Esophagus (tissue), 2 donors: ENCODE data around the gene FKBP10. TPM values are rescaled to one million over a fixed set of nuclear protein-coding genes. Genes with fewer than 3 reads are reported as not detected.

Source experiments
- H3K27ac ChIP-seq, 2 donors: one replicate each; pipeline ENCODE4 v1.5.1; 2013; ENCODE audit warnings: low read depth in 2 of 2, mild to moderate bottlenecking in 2 of 2, inconsistent platforms in 1 of 2, low read length in 1 of 2, moderate library complexity in 1 of 2
- H3K27me3 ChIP-seq, 2 donors: one replicate each; pipeline ENCODE4 v1.6.1; 2013; ENCODE audit warnings: low read length in 2 of 2, control low read depth in 1 of 2, mild to moderate bottlenecking in 1 of 2; ENCODE audit not compliant: insufficient read depth in 2 of 2, control insufficient read depth in 1 of 2
- H3K36me3 ChIP-seq, 2 donors: one replicate each; pipeline ENCODE4 v1.6.1; 2013; ENCODE audit warnings: low read length in 1 of 2; ENCODE audit not compliant: control insufficient read depth in 2 of 2, insufficient read depth in 2 of 2
- H3K4me1 ChIP-seq, 2 donors: one replicate each; pipeline ENCODE4 v1.6.1; 2013; ENCODE audit warnings: low read length in 1 of 2; ENCODE audit not compliant: control insufficient read depth in 2 of 2, insufficient read depth in 2 of 2
- H3K4me3 ChIP-seq, 2 donors: one replicate each; pipeline ENCODE4 v1.5.1; 2013; ENCODE audit warnings: low read length in 2 of 2, mild to moderate bottlenecking in 2 of 2, low read depth in 1 of 2, moderate library complexity in 1 of 2
- H3K9me3 ChIP-seq, 2 donors: one replicate each; pipeline ENCODE4 v1.6.1; 2013; ENCODE audit warnings: mild to moderate bottlenecking in 2 of 2, low read depth in 1 of 2, low read length in 1 of 2, moderate library complexity in 1 of 2; ENCODE audit not compliant: control insufficient read depth in 2 of 2, insufficient read depth in 1 of 2
- WGBS, 2 donors: extraction: QIAGEN DNeasy Blood & Tissue Kit; methylation state at CpG; one replicate each; pipeline ENCODE4 v1.1.7; 2013; 5-methylcytosine and 5-hydroxymethylcytosine counted together
- polyA plus RNA-seq, 2 donors: library from polyadenylated mRNA; stranded (reverse); fragments of 200-250 nt; gene quantifications; one replicate each; pipeline ENCODE4 v1.2.3, GENCODE V29; 2013
- donor health status: healthy with polysubstance abuse.
- donor health status: Bipolar disorder and iron deficiency.

The FKBP10 gene, protein sequence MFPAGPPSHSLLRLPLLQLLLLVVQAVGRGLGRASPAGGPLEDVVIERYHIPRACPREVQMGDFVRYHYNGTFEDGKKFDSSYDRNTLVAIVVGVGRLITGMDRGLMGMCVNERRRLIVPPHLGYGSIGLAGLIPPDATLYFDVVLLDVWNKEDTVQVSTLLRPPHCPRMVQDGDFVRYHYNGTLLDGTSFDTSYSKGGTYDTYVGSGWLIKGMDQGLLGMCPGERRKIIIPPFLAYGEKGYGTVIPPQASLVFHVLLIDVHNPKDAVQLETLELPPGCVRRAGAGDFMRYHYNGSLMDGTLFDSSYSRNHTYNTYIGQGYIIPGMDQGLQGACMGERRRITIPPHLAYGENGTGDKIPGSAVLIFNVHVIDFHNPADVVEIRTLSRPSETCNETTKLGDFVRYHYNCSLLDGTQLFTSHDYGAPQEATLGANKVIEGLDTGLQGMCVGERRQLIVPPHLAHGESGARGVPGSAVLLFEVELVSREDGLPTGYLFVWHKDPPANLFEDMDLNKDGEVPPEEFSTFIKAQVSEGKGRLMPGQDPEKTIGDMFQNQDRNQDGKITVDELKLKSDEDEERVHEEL
- polyA plus RNA-seq, result 1 to 10 TPM; 5.8 to 5.9 TPM

GRCh38 chr17:41812381-41813151, at the start of gene FKBP10:
Gene FKBP10 (plus strand): TSS chr17:41813004. CDS start chr17:41813035, 31 bp downstream.
- 4 to 8% methylated on average over 35 of the region's 35 CpGs for WGBS, 2 donors
- Histone ChIP-seq H3K9me3 (no peaks in the 10 kb centered on the region), H3K4me3 (peak within 1 kb of the TSS; percentile 54 to 71), H3K36me3 (no peaks in the 10 kb centered on the region), H3K27me3 (no peaks in the 10 kb centered on the region), H3K27ac (peak within 1 kb of the TSS in 1 of 2 donors; percentile 56), H3K4me1 (peaks cover 5 to 10% of the 10 kb centered on the region in 2 donors)

- no peak overlapping the region for H3K4me3 ChIP-seq
- H3K4me1 ChIP-seq, result no peaks in the 10 kb centered on the region
- peaks cover 17 to 65% of the 10 kb centered on the region in 2 donors for H3K36me3 ChIP-seq
- no peaks in the 10 kb centered on the region for H3K27me3 ChIP-seq
- no peaks in the 10 kb centered on the region for H3K9me3 ChIP-seq
- WGBS, 2 donors, result 87 to 90% methylated on average over 8 of the region's 8 CpGs
- peak overlapping the region in 1 of 2 donors; percentile 77 for H3K27ac ChIP-seq
These were observed 49.5 kb upstream of the FKBP10 start for GRCh38 chr17:41763327-41763726.

DNA sequence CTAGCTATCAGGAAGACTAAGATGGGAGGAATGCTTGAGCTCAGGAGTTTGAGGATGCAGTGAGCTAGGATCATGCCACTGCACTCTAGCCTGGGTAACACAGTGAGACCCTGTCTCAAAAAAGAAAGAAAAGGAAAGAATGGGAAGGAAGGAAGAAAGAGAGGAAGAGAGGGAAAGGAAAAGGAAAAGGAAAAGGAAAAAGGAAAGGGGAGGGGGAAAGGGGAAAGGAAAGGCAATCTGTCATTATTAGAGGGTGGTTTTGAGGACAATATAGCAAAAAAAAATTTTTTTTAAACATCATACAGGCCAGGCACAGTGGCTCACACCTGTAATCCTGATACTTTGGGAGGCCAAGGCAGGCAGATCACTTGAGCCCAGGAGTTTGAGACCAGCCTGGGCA, 46.7 kb upstream of the FKBP10 start:
- no peak overlapping the region for H3K27ac ChIP-seq
- H3K36me3 ChIP-seq, result peaks cover 8 to 69% of the 10 kb centered on the region in 2 donors

DNA sequence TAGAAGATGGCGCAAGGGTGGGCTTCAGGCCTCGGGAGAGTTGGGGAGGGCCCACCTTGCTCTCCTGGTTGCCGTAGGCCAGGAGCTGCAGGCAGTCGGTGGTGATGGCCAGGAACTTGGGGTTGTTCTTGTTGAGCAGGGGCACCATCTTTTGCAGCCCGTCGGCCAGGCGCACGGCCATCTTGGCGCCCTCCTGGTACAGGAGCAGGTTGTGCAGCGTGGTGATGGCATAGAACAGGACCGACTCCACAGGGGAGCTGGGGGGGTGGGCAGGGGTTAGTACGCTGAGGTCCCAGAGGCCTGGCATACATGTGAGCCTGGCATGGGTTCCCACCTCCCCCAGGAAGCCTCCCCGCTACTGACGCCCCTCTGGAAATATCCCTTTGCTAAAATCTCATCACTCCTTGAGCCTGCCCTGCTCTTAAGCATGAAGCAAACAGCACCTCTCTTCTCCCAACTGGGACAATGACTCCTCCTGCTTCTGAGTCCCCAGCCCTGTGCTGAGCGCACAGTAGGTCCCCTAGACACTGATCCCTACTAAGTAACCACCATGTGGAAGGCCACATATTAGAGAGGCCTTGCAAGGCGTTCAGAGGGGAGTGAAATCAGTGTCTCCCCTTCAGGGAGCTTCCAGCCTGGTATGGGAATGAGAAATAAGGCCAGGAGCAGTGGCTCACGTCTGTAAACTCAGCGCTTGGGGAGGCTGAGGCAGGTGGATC, 45.3 kb upstream of the FKBP10 start:
- Histone ChIP-seq H3K27me3 (no peaks in the 10 kb centered on the region), H3K27ac (no peak overlapping the region), H3K9me3 (no peaks in the 10 kb centered on the region), H3K36me3 (peaks cover 7 to 72% of the 10 kb centered on the region in 2 donors), H3K4me1 (peaks cover under 1 to 15% of the 10 kb centered on the region in 2 donors), H3K4me3 (no peak overlapping the region)
- WGBS, 2 donors, result 91 to 93% methylated on average over 17 to 18 of the region's 18 CpGs

More for the DNA sequence above, 46.7 kb upstream of the FKBP10 start:
- Histone ChIP-seq H3K4me3 (no peak overlapping the region), H3K27me3 (no peaks in the 10 kb centered on the region), H3K4me1 (peaks cover 0 to 5% of the 10 kb centered on the region in 2 donors), H3K9me3 (no peaks in the 10 kb centered on the region)

GRCh38 chr17:41768682-41769288, 44.0 kb upstream of the FKBP10 start:
- no peak overlapping the region for H3K27ac ChIP-seq
- peaks cover 5 to 23% of the 10 kb centered on the region in 2 donors for H3K4me1 ChIP-seq
- WGBS, 2 donors, result 90 to 93% methylated on average over 23 of the region's 23 CpGs
- no peaks in the 10 kb centered on the region for H3K9me3 ChIP-seq
- H3K27me3 ChIP-seq, result no peaks in the 10 kb centered on the region
- no peak overlapping the region for H3K4me3 ChIP-seq
- H3K36me3 ChIP-seq, result peaks cover 3 to 63% of the 10 kb centered on the region in 2 donors

DNA sequence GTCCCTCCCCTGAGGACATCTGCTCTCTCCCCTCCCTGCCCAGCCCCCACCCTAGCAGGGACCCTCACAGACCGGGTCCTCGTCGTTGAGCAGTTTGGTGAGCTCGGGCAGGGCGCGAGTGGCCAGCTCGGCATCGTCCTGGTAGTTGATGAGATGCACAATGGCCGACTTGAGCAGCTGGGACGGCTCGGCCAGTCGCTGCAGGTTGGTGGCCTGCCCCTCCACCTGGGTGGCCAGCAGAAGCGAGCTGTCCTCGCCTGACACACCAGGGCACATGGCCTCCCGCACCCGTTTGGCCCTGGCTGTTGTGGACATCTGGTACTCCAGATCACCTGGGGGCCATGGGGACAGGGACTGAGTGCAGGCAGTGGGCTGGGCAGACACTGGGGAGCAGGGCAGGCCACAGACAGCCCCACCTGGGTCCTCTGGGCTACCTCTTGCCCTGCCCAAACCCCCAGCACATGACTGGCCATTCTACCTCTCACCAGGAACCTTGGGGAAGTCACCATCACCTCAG, 43.4 kb upstream of the FKBP10 start:
- H3K4me3 ChIP-seq, result no peak overlapping the region
- peaks cover 5 to 24% of the 10 kb centered on the region in 2 donors for H3K4me1 ChIP-seq
- H3K9me3 ChIP-seq, result no peaks in the 10 kb centered on the region
- H3K27me3 ChIP-seq, result no peaks in the 10 kb centered on the region
- WGBS, 2 donors, result 85 to 86% methylated on average over 16 of the region's 16 CpGs
- H3K36me3 ChIP-seq, result peaks cover 3 to 59% of the 10 kb centered on the region in 2 donors
- H3K27ac ChIP-seq, result peak overlapping the region; percentile 39 to 50

DNA sequence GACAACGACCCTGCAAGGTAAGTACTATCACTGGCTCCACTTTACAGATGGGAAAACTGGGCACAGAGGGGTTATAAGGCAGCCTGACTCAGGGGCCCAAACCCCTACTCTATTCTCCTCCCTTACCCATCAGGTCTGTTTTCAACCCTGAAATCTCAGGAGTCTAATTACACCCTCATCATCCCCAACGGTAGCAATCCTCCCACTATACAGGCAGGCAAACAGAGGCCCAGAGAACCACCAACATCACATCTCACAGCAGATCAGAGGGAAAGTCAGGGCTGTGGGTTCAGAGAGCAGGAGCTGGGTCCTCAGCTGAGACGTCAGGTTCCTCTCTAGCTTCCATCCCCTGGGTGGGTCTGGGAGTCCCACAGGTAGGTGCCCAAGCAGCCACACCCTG, 42.8 kb upstream of the FKBP10 start:
- Histone ChIP-seq H3K4me3 (no peak overlapping the region), H3K27me3 (no peaks in the 10 kb centered on the region), H3K27ac (peak overlapping the region; percentile 39 to 74), H3K9me3 (no peaks in the 10 kb centered on the region), H3K36me3 (peaks cover 3 to 54% of the 10 kb centered on the region in 2 donors), H3K4me1 (peaks cover 5 to 27% of the 10 kb centered on the region in 2 donors)
- WGBS, 2 donors, result 48 to 50% methylated on average over 3 of the region's 3 CpGs

- Histone ChIP-seq H3K4me1 (peaks cover 12 to 39% of the 10 kb centered on the region in 2 donors), H3K4me3 (peak overlapping the region; percentile 1 to 19)
- 68% methylated on average over 17 of the region's 17 CpGs for WGBS, 2 donors
These were observed 41.2 kb upstream of the FKBP10 start for GRCh38 chr17:41771389-41772206.

More at GRCh38 chr17:41771389-41772206, 41.2 kb upstream of the FKBP10 start:
- Histone ChIP-seq H3K27ac (peak overlapping the region; percentile 86 to 99), H3K27me3 (no peaks in the 10 kb centered on the region), H3K36me3 (peaks cover 3 to 49% of the 10 kb centered on the region in 2 donors), H3K9me3 (no peaks in the 10 kb centered on the region)
